Tibial nerve (tissue), 4 donors: Measurements from ENCODE around the gene MTG2. TPM values are rescaled to one million over a fixed set of nuclear protein-coding genes. Genes with fewer than 3 reads are reported as not detected.

Source experiments
- DNase-seq, 2 donors: peaks; one replicate each; pipeline ENCODE4 v3.0.0-alpha.2; 2019; ENCODE audit warnings: low spot score in 2 of 2
- H3K27ac ChIP-seq, 4 donors: fragments of 200-600 bp; sonication (generic) in 3 of 4; one replicate each; pipeline ENCODE4 v1.5.1; 2017 to 2019; ENCODE audit warnings: mild to moderate bottlenecking in 1 of 4
- H3K27me3 ChIP-seq, 2 donors: fragments of 200-600 bp; sonication (generic) in 1 of 2; one replicate each; pipeline versions ENCODE4 v1.5.1 to v1.6.0; 2017 to 2019
- H3K36me3 ChIP-seq, 3 donors: fragments of 200-600 bp; sonication (generic); one replicate each; pipeline ENCODE4 v1.5.1; 2018 to 2019
- H3K4me1 ChIP-seq, 4 donors: fragments of 200-600 bp; sonication (generic) in 3 of 4; one replicate each; pipeline ENCODE4 v1.5.1; 2017 to 2019
- H3K4me3 ChIP-seq, 4 donors: fragments of 200-600 bp; sonication (generic) in 3 of 4; one replicate each; pipeline ENCODE4 v1.5.1; 2017 to 2019; ENCODE audit warnings: mild to moderate bottlenecking in 1 of 4, moderate library complexity in 1 of 4
- H3K9me3 ChIP-seq, 4 donors: fragments of 200-600 bp; sonication (generic) in 3 of 4; one replicate each; pipeline ENCODE4 v1.5.1; 2017 to 2019
- EP300 ChIP-seq, 2 donors: sonication (generic); formaldehyde crosslinking; IDR thresholded peaks; one replicate each; pipeline ENCODE4 v1.6.1; 2017; ENCODE audit warnings: antibody characterized with exemption in 2 of 2, mild to moderate bottlenecking in 1 of 2
- POLR2A ChIP-seq, 2 donors: fragments of 450-650 bp; IDR thresholded peaks; one replicate each; pipeline ENCODE4 v1.6.1; 2017; ENCODE audit warnings: antibody characterized with exemption in 2 of 2, mild to moderate bottlenecking in 2 of 2, moderate library complexity in 2 of 2
- WGBS, 2 donors: methylation state at CpG; one replicate each; pipeline ENCODE4 v1.1.5; 2018; 5-methylcytosine and 5-hydroxymethylcytosine counted together
- total RNA-seq, 4 donors: library from RNA; depleted of rRNA; stranded (reverse); fragments of >200 nt; gene quantifications; one replicate each; pipeline ENCODE4 v1.1.0, GENCODE V29; 2016
- TF ChIP-seq, protein P1 (sequence below), 5 experiments: fragments of 200-600 bp in 3 of 5; fragments of 450-650 bp in 2 of 5; sonication (generic) in 3 of 5; IDR thresholded peaks; one replicate each; pipeline ENCODE4 v1.5.1; 2016 to 2019; ENCODE audit warnings: antibody characterized with exemption in 5 of 5, mild to moderate bottlenecking in 3 of 5, moderate library complexity in 2 of 5

Gene MTG2
- total RNA-seq, 4 donors from 2014 or later = 24.7 to 46.9 (median 41.6) TPM

DNA sequence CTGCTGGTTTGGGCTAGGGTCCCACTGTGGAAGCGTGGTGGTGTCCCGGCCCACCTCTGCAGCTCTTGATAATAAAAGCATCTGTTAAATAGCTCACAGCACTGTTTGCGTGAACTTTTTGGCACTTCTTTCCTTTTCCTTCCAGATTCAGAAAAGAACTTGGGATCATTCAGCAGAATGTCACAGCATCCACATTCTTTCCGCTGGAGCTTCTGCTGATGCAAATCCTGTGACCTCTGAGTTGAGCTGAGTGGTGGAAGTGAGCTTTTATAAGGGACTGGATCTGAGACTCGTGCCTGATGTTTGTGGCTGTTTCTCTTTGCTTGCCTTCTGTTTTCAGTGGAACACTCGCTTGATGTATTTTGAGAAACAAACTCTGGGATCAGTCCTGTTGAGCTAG lies 59.3 kb downstream of the MTG2 start:
- Histone ChIP-seq H3K36me3 (peaks cover 0 to 32% (median 0%) of the 10 kb centered on the region in 3 donors), H3K27ac (no peak overlapping the region), H3K27me3 (no peaks in the 10 kb centered on the region), H3K4me3 (no peak overlapping the region), H3K4me1 (peaks cover 0 to 44% (median 12%) of the 10 kb centered on the region in 4 donors), H3K9me3 (no peaks in the 10 kb centered on the region)
- 60 to 66% methylated on average over 6 of the region's 6 CpGs for WGBS, 2 donors
- DNase-seq = no peak
- TF ChIP-seq EP300 (IDR thresholded peaks at IDR 0.05) (no peak), POLR2A (IDR thresholded peaks at IDR 0.05) (no peak)
- TF ChIP-seq, protein P1, sequence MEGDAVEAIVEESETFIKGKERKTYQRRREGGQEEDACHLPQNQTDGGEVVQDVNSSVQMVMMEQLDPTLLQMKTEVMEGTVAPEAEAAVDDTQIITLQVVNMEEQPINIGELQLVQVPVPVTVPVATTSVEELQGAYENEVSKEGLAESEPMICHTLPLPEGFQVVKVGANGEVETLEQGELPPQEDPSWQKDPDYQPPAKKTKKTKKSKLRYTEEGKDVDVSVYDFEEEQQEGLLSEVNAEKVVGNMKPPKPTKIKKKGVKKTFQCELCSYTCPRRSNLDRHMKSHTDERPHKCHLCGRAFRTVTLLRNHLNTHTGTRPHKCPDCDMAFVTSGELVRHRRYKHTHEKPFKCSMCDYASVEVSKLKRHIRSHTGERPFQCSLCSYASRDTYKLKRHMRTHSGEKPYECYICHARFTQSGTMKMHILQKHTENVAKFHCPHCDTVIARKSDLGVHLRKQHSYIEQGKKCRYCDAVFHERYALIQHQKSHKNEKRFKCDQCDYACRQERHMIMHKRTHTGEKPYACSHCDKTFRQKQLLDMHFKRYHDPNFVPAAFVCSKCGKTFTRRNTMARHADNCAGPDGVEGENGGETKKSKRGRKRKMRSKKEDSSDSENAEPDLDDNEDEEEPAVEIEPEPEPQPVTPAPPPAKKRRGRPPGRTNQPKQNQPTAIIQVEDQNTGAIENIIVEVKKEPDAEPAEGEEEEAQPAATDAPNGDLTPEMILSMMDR (IDR thresholded peaks at IDR 0.05) = no peak

DNA sequence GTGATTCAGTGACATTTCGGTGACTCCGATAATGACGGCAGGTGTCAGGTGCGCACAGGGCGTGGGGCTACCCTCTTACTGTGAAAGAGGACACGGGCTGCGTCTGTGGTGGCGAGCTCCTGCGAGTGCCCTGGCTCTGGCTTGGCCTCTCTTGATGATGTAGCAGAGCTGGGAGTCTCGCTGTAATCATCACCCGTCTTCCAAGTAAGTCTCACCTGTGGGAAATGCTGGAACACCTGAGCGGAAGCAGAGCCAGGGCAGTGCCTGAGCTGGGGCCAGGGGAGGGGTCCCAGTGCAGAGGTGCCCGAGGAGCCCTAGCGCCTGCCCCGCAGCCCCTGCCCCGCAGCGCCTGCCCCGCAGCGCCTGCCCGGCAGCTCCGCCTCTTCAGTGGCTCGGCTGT lies 60.3 kb downstream of the MTG2 start:
- TF ChIP-seq EP300 (IDR thresholded peaks at IDR 0.05) (no peak), POLR2A (IDR thresholded peaks at IDR 0.05) (no peak)
- TF ChIP-seq, protein P1 (IDR thresholded peaks at IDR 0.05) = no peak
- Histone ChIP-seq H3K27me3 (no peaks in the 10 kb centered on the region), H3K36me3 (peaks cover 0 to 32% (median 0%) of the 10 kb centered on the region in 3 donors), H3K4me3 (no peak overlapping the region), H3K9me3 (no peaks in the 10 kb centered on the region), H3K27ac (no peak overlapping the region), H3K4me1 (peaks cover 0 to 38% (median 12%) of the 10 kb centered on the region in 4 donors)
- DNase-seq = no peak
- 81 to 83% methylated on average over 18 to 21 of the region's 22 CpGs for WGBS, 2 donors

DNA sequence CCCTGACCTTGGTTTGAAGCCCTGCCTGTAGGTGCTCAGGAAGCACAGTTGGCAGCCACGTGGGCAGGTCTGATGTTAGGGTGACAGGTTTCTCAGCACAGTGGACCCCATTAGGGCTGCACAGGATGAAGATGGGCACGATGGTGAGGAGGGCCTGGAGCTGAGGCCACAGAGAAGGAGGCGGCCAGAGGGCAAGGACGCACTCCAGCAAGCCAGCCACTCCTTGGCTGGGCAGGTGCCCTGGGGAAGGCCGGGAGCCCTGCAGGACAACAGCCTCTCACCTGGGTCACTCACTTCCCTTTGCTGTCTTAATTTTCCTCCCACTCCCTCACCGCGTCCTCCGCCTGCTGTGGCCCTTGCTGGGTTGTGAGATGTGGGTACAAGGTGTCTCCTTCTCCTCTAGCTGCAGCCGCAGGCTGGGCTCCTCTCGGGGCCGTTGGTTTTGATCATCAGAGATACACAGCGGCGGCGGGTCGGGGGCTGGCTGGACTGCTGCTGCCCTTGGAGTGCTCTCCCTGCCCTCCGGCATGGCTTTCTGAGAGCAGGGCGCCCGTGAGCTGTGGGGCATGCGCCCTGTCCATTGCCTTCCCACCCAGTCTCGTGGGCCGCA lies 61.2 kb downstream of the MTG2 start:
- WGBS, 2 donors = 84 to 85% methylated on average over 20 to 21 of the region's 21 CpGs
- Histone ChIP-seq H3K9me3 (no peaks in the 10 kb centered on the region), H3K36me3 (peaks cover 0 to 32% (median 0%) of the 10 kb centered on the region in 3 donors), H3K4me3 (no peak overlapping the region), H3K4me1 (peaks cover 0 to 36% (median 9%) of the 10 kb centered on the region in 4 donors), H3K27me3 (no peaks in the 10 kb centered on the region), H3K27ac (no peak overlapping the region)
- no peak for DNase-seq
- no peak for TF ChIP-seq POLR2A (IDR thresholded peaks at IDR 0.05)
- TF ChIP-seq, protein P1 (IDR thresholded peaks at IDR 0.05) = no peak
- TF ChIP-seq EP300 (IDR thresholded peaks at IDR 0.05) = no peak

DNA sequence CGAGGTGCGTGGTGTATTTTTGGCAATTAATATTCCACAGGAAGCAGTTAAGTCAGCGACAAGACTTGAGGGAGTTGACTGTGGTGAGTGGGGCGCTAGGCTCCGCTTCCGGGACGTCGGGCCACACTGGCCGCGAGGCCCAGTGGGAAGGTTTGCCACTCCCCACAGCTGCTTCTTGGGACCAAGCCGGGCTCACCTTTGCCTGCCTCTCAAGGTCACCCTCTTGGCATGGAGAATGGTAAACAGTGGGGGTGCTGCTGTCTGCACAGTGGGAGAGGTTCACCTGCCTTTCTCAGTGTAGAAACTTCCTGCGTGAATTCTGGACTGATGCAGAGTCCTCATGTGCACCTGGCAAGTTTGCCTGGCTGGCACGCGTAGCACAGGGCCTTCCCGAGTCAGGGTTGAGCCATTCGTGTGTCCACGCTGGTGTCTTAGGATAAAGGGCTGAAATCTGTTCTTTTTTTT lies 61.8 kb downstream of the MTG2 start:
- Histone ChIP-seq H3K27ac (no peak overlapping the region), H3K4me3 (no peak overlapping the region), H3K9me3 (no peaks in the 10 kb centered on the region), H3K36me3 (peaks cover 0 to 32% (median 0%) of the 10 kb centered on the region in 3 donors), H3K27me3 (no peaks in the 10 kb centered on the region), H3K4me1 (peaks cover 0 to 29% (median 3%) of the 10 kb centered on the region in 4 donors)
- DNase-seq = no peak
- WGBS, 2 donors = 85 to 88% methylated on average over 17 of the region's 17 CpGs
- TF ChIP-seq, protein P1 (IDR thresholded peaks at IDR 0.05) = no peak
- TF ChIP-seq POLR2A (IDR thresholded peaks at IDR 0.05) (no peak), EP300 (IDR thresholded peaks at IDR 0.05) (no peak)

DNA sequence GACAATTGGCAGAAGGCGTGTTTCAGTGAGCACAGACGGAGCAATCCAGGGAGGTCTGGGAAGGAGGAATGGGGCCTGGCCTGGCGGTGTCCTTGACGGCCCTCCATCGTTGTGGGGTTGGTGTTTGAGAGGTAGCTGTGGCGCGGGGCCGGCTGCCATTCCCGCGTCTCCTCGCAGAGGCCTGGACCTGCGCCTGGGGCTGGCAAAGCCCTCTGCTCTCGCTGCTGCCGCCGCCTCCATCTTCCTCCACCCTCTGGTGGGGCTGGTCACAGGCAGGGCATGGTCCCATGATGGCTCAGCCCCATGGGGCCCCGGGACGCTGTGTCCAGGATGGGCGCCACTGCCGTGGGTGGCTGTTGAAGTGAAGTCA lies 63.1 kb downstream of the MTG2 start:
- no peaks in the 10 kb centered on the region for H3K27me3 ChIP-seq

More for the DNA sequence above, 63.1 kb downstream of the MTG2 start:
- Histone ChIP-seq H3K4me1 (peaks cover 0 to 26% (median 0%) of the 10 kb centered on the region in 4 donors), H3K4me3 (no peak overlapping the region), H3K36me3 (peaks cover 0 to 29% (median 0%) of the 10 kb centered on the region in 3 donors), H3K9me3 (no peaks in the 10 kb centered on the region), H3K27ac (no peak overlapping the region)
- no peak for TF ChIP-seq POLR2A (IDR thresholded peaks at IDR 0.05)
- TF ChIP-seq EP300 (IDR thresholded peaks at IDR 0.05) = no peak
- TF ChIP-seq, protein P1 (IDR thresholded peaks at IDR 0.05) = no peak
- DNase-seq = no peak
- WGBS, 2 donors = 85 to 86% methylated on average over 17 to 19 of the region's 19 CpGs
